ENCODE measurements around the gene BEST1. TPM values are rescaled to one million over a fixed set of nuclear protein-coding genes. Genes with fewer than 3 reads are reported as not detected.

Gene BEST1
- total RNA-seq, 5 donors from 2014 or later (not counting 1 experiment from before 2014, with no cell fraction given): 0.07 to 0.23 (median 0.13) TPM; not detected in 2

GRCh38 chr11:61935861-61936260, 14.3 kb upstream of the BEST1 start:
- peaks cover 5% of the 10 kb centered on the region for H3K36me3 Mint-ChIP-seq
- Histone ChIP-seq H3K4me3 (ENCODE audit: control insufficient read depth in 1 of 2, extremely low read depth in 1 of 2, low read length in 1 of 2) (no peak overlapping the region), H3K4me1 (ENCODE audit: control insufficient read depth in 1 of 2, extremely low read depth in 1 of 2, insufficient read depth in 2 of 2, low read length in 2 of 2) (no peaks in the 10 kb centered on the region), H3K27me3 (replicated peaks in 1 of 2; ENCODE audit: control insufficient read depth in 2 of 2, extremely low read depth in 1 of 2, insufficient read depth in 2 of 2, low read length in 1 of 2) (peaks cover 0 to 17% of the 10 kb centered on the region in 2 experiments), H3K27ac (ENCODE audit: low read length) (no peak overlapping the region), H3K36me3 (ENCODE audit: control insufficient read depth in 2 of 2, extremely low read depth in 1 of 2, insufficient read depth in 1 of 2, low read length in 1 of 2) (no peaks in the 10 kb centered on the region), H3K9me3 (peaks cover 5% of the 10 kb centered on the region)
- ChIA-PET POLR2A (no interaction called here), CTCF (no interaction called here)
- H3K4me3 Mint-ChIP-seq: no peak overlapping the region
- no peak overlapping the region for H3K27ac Mint-ChIP-seq
- no CpG with 5 or more reads among the region's 2 CpGs for WGBS (ENCODE audit: insufficient coverage)
- DNase-seq: no peak
- peaks cover 7 to 26% (median 11%) of the 10 kb centered on the region in 3 donors for H3K9me3 Mint-ChIP-seq
- H3K27me3 Mint-ChIP-seq: peaks cover 30 to 33% of the 10 kb centered on the region in 2 donors
- no peaks in the 10 kb centered on the region for H3K4me1 Mint-ChIP-seq
- no peak for ATAC-seq (replicated peaks in 1 of 4)

GRCh38 chr11:61940466-61940865, 9.7 kb upstream of the BEST1 start:
- Histone ChIP-seq H3K4me3 (ENCODE audit: control insufficient read depth in 1 of 2, extremely low read depth in 1 of 2, low read length in 1 of 2) (no peak overlapping the region), H3K36me3 (ENCODE audit: control insufficient read depth in 2 of 2, extremely low read depth in 1 of 2, insufficient read depth in 1 of 2, low read length in 1 of 2) (no peaks in the 10 kb centered on the region), H3K27ac (ENCODE audit: low read length) (no peak overlapping the region), H3K9me3 (peaks cover 5% of the 10 kb centered on the region), H3K27me3 (replicated peaks in 1 of 2; ENCODE audit: control insufficient read depth in 2 of 2, extremely low read depth in 1 of 2, insufficient read depth in 2 of 2, low read length in 1 of 2) (peaks cover 0 to 11% of the 10 kb centered on the region in 2 experiments), H3K4me1 (ENCODE audit: control insufficient read depth in 1 of 2, extremely low read depth in 1 of 2, insufficient read depth in 2 of 2, low read length in 2 of 2) (no peaks in the 10 kb centered on the region)
- Mint-ChIP-seq H3K27ac (no peak overlapping the region), H3K36me3 (no peaks in the 10 kb centered on the region), H3K4me3 (no peak overlapping the region), H3K4me1 (no peaks in the 10 kb centered on the region), H3K27me3 (peaks cover 8 to 11% of the 10 kb centered on the region in 2 donors), H3K9me3 (peaks cover 5 to 15% (median 7%) of the 10 kb centered on the region in 3 donors)
- ChIA-PET CTCF (no interaction called here), POLR2A (no interaction called here)
- WGBS (ENCODE audit: insufficient coverage): 84% methylated on average over 7 of the region's 10 CpGs
- ATAC-seq (replicated peaks in 1 of 4) (no peak), DNase-seq (no peak)

GRCh38 chr11:61945191-61945590, 5.0 kb upstream of the BEST1 start:
- H3K27ac Mint-ChIP-seq: no peak overlapping the region
- no peaks in the 10 kb centered on the region for H3K9me3 Mint-ChIP-seq
- ATAC-seq (replicated peaks in 1 of 4) (no peak), DNase-seq (no peak)
- Histone ChIP-seq H3K27ac (ENCODE audit: low read length) (no peak overlapping the region), H3K36me3 (ENCODE audit: control insufficient read depth in 2 of 2, extremely low read depth in 1 of 2, insufficient read depth in 1 of 2, low read length in 1 of 2) (no peaks in the 10 kb centered on the region), H3K4me1 (ENCODE audit: control insufficient read depth in 1 of 2, extremely low read depth in 1 of 2, insufficient read depth in 2 of 2, low read length in 2 of 2) (peaks cover 0 to 6% of the 10 kb centered on the region in 2 experiments), H3K9me3 (no peaks in the 10 kb centered on the region), H3K27me3 (replicated peaks in 1 of 2; ENCODE audit: control insufficient read depth in 2 of 2, extremely low read depth in 1 of 2, insufficient read depth in 2 of 2, low read length in 1 of 2) (peaks cover 0 to 31% of the 10 kb centered on the region in 2 experiments), H3K4me3 (ENCODE audit: control insufficient read depth in 1 of 2, extremely low read depth in 1 of 2, low read length in 1 of 2) (no peak overlapping the region)
- no peak overlapping the region for H3K4me3 Mint-ChIP-seq
- H3K27me3 Mint-ChIP-seq: no peaks in the 10 kb centered on the region
- no peaks in the 10 kb centered on the region for H3K4me1 Mint-ChIP-seq
- ChIA-PET CTCF (interaction anchor here in 1 of 2 donors (6.3 kb wide), 1 partner anchor 137 kb away, joined by 64 read pairs; no protein-coding TSS in a partner anchor), POLR2A (no interaction called here)
- WGBS (ENCODE audit: insufficient coverage): 88% methylated on average over 12 of the region's 13 CpGs
- H3K36me3 Mint-ChIP-seq: no peaks in the 10 kb centered on the region

GRCh38 chr11:61946894-61947293, 3.3 kb upstream of the BEST1 start:
- ATAC-seq (replicated peaks in 1 of 4) (no peak), DNase-seq (no peak)
- CTCF ChIA-PET: interaction anchor here (0.8 to 6.3 kb wide), 12 partner anchors 9 to 162 kb away, joined by 3 to 64 read pairs (median 8); partner anchors contain the start of gene FEN1 (in 1 of the 2)
- Mint-ChIP-seq H3K4me3 (no peak overlapping the region), H3K4me1 (no peaks in the 10 kb centered on the region), H3K36me3 (no peaks in the 10 kb centered on the region), H3K9me3 (no peaks in the 10 kb centered on the region), H3K27me3 (peaks cover 0 to 2% of the 10 kb centered on the region in 2 donors), H3K27ac (no peak overlapping the region)
- Histone ChIP-seq H3K9me3 (no peaks in the 10 kb centered on the region), H3K36me3 (ENCODE audit: control insufficient read depth in 2 of 2, extremely low read depth in 1 of 2, insufficient read depth in 1 of 2, low read length in 1 of 2) (no peaks in the 10 kb centered on the region), H3K4me3 (ENCODE audit: control insufficient read depth in 1 of 2, extremely low read depth in 1 of 2, low read length in 1 of 2) (no peak overlapping the region), H3K27ac (ENCODE audit: low read length) (no peak overlapping the region), H3K27me3 (replicated peaks in 1 of 2; ENCODE audit: control insufficient read depth in 2 of 2, extremely low read depth in 1 of 2, insufficient read depth in 2 of 2, low read length in 1 of 2) (peaks cover 0 to 37% of the 10 kb centered on the region in 2 experiments), H3K4me1 (ENCODE audit: control insufficient read depth in 1 of 2, extremely low read depth in 1 of 2, insufficient read depth in 2 of 2, low read length in 2 of 2) (peaks cover 0 to 6% of the 10 kb centered on the region in 2 experiments)
- POLR2A ChIA-PET: interaction anchor here in 1 of 2 donors (1.5 kb wide), 1 partner anchor 21 kb away, joined by 6 read pairs; the partner anchor contains the start of gene FTH1
- 88% methylated on average over 3 of the region's 5 CpGs for WGBS (ENCODE audit: insufficient coverage)

DNA sequence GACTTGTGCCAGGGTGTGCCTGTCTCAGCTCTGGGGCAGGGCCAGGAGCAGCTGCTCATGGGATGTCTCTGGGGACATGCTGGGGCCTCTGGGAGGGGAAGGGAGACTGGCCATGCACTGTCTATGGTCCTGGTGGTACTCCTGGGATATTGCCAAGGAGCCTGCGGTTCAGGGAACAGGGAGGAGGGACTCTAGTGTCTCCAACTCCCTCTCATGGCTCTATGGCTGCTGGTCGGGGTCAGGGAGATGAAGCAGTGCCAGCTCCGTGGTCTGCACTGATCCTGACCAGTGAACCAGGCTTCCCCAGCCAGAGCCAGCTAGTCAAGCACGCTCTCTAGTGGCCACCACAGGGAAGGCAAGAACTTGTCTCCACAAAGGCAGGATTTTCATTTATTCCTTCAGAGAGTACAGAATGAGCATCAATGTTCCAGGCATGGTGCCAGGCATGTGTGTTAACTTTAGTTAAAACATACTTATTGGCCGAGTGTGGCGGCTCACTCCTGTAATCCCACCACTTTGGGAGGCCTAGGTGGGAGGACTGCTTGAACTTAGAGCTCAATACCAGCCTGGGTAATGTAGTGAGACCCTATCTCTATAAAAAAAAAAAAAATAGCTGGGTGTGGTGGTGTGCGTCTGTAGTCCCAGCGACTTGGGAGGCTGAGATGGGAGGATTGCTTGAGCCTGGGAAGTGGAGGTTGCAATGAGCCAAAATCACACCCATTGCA, 2.5 kb upstream of the BEST1 start:
- no peaks in the 10 kb centered on the region for H3K9me3 Mint-ChIP-seq
- H3K27ac ChIP-seq (ENCODE audit: low read length): no peak overlapping the region
- no peaks in the 10 kb centered on the region for H3K36me3 Mint-ChIP-seq
- H3K27me3 ChIP-seq (replicated peaks in 1 of 2; ENCODE audit: control insufficient read depth in 2 of 2, extremely low read depth in 1 of 2, insufficient read depth in 2 of 2, low read length in 1 of 2): peaks cover 0 to 41% of the 10 kb centered on the region in 2 experiments
- ChIA-PET POLR2A (interaction anchor here (0.5 to 1.5 kb wide), 4 partner anchors 20 to 134 kb away, joined by 3 to 6 read pairs (median 4); partner anchors contain the start of gene FTH1 (in 1 of the 2)), CTCF (interaction anchor here (0.5 to 6.3 kb wide), 23 partner anchors 8 to 309 kb away, joined by 3 to 64 read pairs (median 5); partner anchors contain the start of gene FEN1 (in 1 of the 2))
- no peaks in the 10 kb centered on the region for H3K36me3 ChIP-seq (ENCODE audit: control insufficient read depth in 2 of 2, extremely low read depth in 1 of 2, insufficient read depth in 1 of 2, low read length in 1 of 2)
- peak in 32 of 35 experiments; percentile 25 to 78 (median 58) for DNase-seq
- H3K4me1 Mint-ChIP-seq: no peaks in the 10 kb centered on the region
- peaks cover 0 to 4% of the 10 kb centered on the region in 2 donors for H3K27me3 Mint-ChIP-seq
- ATAC-seq (replicated peaks in 1 of 4): peak; percentile 45 to 76 (median 67)
- WGBS (ENCODE audit: insufficient coverage): 0% methylated on average over 3 of the region's 8 CpGs
- no peaks in the 10 kb centered on the region for H3K9me3 ChIP-seq
- H3K4me3 ChIP-seq (ENCODE audit: control insufficient read depth in 1 of 2, extremely low read depth in 1 of 2, low read length in 1 of 2): no peak overlapping the region
- H3K27ac Mint-ChIP-seq: no peak overlapping the region
- no peak overlapping the region for H3K4me3 Mint-ChIP-seq
- peaks cover 0 to 6% of the 10 kb centered on the region in 2 experiments for H3K4me1 ChIP-seq (ENCODE audit: control insufficient read depth in 1 of 2, extremely low read depth in 1 of 2, insufficient read depth in 2 of 2, low read length in 2 of 2)

DNA sequence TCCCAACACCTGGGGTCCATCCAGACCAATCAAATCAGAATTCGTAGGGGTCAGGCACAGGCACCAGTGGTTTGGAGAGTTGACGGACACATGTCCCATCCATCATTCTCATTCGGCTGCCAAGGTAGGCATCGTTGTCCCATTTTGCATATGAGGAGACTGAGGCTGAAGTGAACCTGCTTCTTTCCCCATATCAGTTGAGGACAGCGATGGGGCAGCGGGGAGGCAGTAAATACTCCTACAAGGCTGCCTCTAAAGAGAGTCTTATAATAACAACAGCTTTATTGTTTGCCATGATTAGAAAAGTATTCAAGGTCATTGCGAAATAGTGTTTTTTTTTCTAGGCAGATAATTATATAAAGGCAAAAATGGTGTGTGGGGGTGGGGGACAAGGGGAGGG, 1.6 kb upstream of the BEST1 start:
- Mint-ChIP-seq H3K9me3 (no peaks in the 10 kb centered on the region), H3K27me3 (peaks cover 0 to 4% of the 10 kb centered on the region in 2 donors), H3K4me3 (no peak overlapping the region), H3K4me1 (no peaks in the 10 kb centered on the region), H3K36me3 (no peaks in the 10 kb centered on the region), H3K27ac (no peak overlapping the region)
- Histone ChIP-seq H3K4me3 (ENCODE audit: control insufficient read depth in 1 of 2, extremely low read depth in 1 of 2, low read length in 1 of 2) (no peak overlapping the region), H3K4me1 (ENCODE audit: control insufficient read depth in 1 of 2, extremely low read depth in 1 of 2, insufficient read depth in 2 of 2, low read length in 2 of 2) (peaks cover 0 to 6% of the 10 kb centered on the region in 2 experiments), H3K9me3 (no peaks in the 10 kb centered on the region), H3K27ac (ENCODE audit: low read length) (no peak overlapping the region), H3K36me3 (ENCODE audit: control insufficient read depth in 2 of 2, extremely low read depth in 1 of 2, insufficient read depth in 1 of 2, low read length in 1 of 2) (no peaks in the 10 kb centered on the region), H3K27me3 (replicated peaks in 1 of 2; ENCODE audit: control insufficient read depth in 2 of 2, extremely low read depth in 1 of 2, insufficient read depth in 2 of 2, low read length in 1 of 2) (peaks cover 0 to 49% of the 10 kb centered on the region in 2 experiments)
- no peak for DNase-seq
- no peak for ATAC-seq (replicated peaks in 1 of 4)
- ChIA-PET CTCF (interaction anchor here (0.5 to 6.3 kb wide), 16 partner anchors 19 to 310 kb away, joined by 3 to 64 read pairs (median 7); no protein-coding TSS in a partner anchor), POLR2A (no interaction called here)
- WGBS (ENCODE audit: insufficient coverage): 90% methylated on average over 2 of the region's 7 CpGs
